Superior temporal gyrus (tissue), 1 donor: ENCODE results near the gene LSM5.
A peak's percentile ranks its signal among the peaks of the same experiment; 100 is the strongest.

ENCODE experiments used
- DNase-seq: peaks from one replicate; pipeline ENCODE4 v3.0.0-alpha.2; 2016; ENCODE audit errors: extremely low spot score

LSM5 gene

GRCh38 chr7:32490127-32490796, at the start of gene LSM5:
Gene LSM5 (minus strand): TSS chr7:32490380. CDS start chr7:32490365, 15 bp downstream.
- peak; percentile 97 for DNase-seq

GRCh38 chr7:32539366-32539765, 49.2 kb upstream of the LSM5 start:
- no peak for DNase-seq

- DNase-seq, result peak; percentile 27
Measured at GRCh38 chr7:32537760-32538159, 47.6 kb upstream of the LSM5 start.

GRCh38 chr7:32536585-32536984, 46.4 kb upstream of the LSM5 start:
- no peak for DNase-seq

- DNase-seq, result no peak
Measured at GRCh38 chr7:32536016-32536415, 45.8 kb upstream of the LSM5 start.

GRCh38 chr7:32535162-32535702, 45.1 kb upstream of the LSM5 start:
- no peak for DNase-seq

- DNase-seq, result no peak
Measured at GRCh38 chr7:32533276-32534029, 43.3 kb upstream of the LSM5 start.

- no peak for DNase-seq
Measured at GRCh38 chr7:32532716-32533115, 42.5 kb upstream of the LSM5 start.

- DNase-seq, result no peak
Measured at GRCh38 chr7:32532086-32532485, 41.9 kb upstream of the LSM5 start.

- no peak for DNase-seq
Measured at GRCh38 chr7:32531402-32531801, 41.2 kb upstream of the LSM5 start.

- DNase-seq, result no peak
Measured at GRCh38 chr7:32525839-32526238, 35.7 kb upstream of the LSM5 start.

GRCh38 chr7:32524631-32525030, 34.5 kb upstream of the LSM5 start:
- no peak for DNase-seq

GRCh38 chr7:32522746-32523530, 32.8 kb upstream of the LSM5 start:
- no peak for DNase-seq

GRCh38 chr7:32519763-32520162, 29.6 kb upstream of the LSM5 start:
- DNase-seq, result no peak

GRCh38 chr7:32518534-32519140, 28.5 kb upstream of the LSM5 start:
- DNase-seq, result no peak

GRCh38 chr7:32516551-32517100, 26.4 kb upstream of the LSM5 start:
- no peak for DNase-seq

GRCh38 chr7:32515890-32516550, 25.8 kb upstream of the LSM5 start:
- no peak for DNase-seq

GRCh38 chr7:32513210-32513609, 23.0 kb upstream of the LSM5 start:
- DNase-seq, result no peak

- no peak for DNase-seq
Measured at GRCh38 chr7:32511791-32512190, 21.6 kb upstream of the LSM5 start.

- no peak for DNase-seq
Measured at GRCh38 chr7:32507414-32507813, 17.2 kb upstream of the LSM5 start.
